Upper lobe of right lung (tissue), 1 donor: ENCODE results near the gene IBSP. TPM values are rescaled to one million over a fixed set of nuclear protein-coding genes. Genes with fewer than 3 reads are reported as not detected.

Source experiments
- ATAC-seq: fragments of 200-7000 bp; cut with Tn5 transposase; one replicate; pipeline ENCODE4 v1.9.1; 2020; ENCODE audit warnings: mild to moderate bottlenecking, moderate library complexity
- DNase-seq: peaks from one replicate; pipeline ENCODE4 v3.0.0-alpha.2; 2020
- H3K27ac ChIP-seq: fragments of 200-600 bp; one replicate; pipeline ENCODE4 v1.8.0; 2022
- H3K27me3 ChIP-seq: fragments of 200-600 bp; one replicate; pipeline ENCODE4 v1.8.0; 2022; ENCODE audit warnings: mild to moderate bottlenecking
- H3K36me3 ChIP-seq: fragments of 200-600 bp; one replicate; pipeline ENCODE4 v1.8.0; 2022
- H3K4me1 ChIP-seq: fragments of 200-600 bp; one replicate; pipeline ENCODE4 v1.8.0; 2022
- H3K4me3 ChIP-seq: fragments of 200-600 bp; one replicate; pipeline ENCODE4 v1.8.0; 2022; ENCODE audit warnings: mild to moderate bottlenecking
- H3K9me3 ChIP-seq: fragments of 200-600 bp; one replicate; pipeline ENCODE4 v1.8.0; 2022
- intact Hi-C: fragments of 100-400 bp; cut with DNase I; formaldehyde crosslinking; loops from one replicate; pipeline ENCODE4 v1.11.0; 2022
- total RNA-seq: library from RNA; stranded (reverse); fragmentation: NEBNext Ultra II Directional; extraction: Animal tissue kit (Norgen Biotek cat#: 25700); gene quantifications from one replicate; pipeline ENCODE4 v1.2.1, GENCODE V29; 2021
- TF ChIP-seq, protein P1 (sequence below): fragments of 200-600 bp; IDR thresholded peaks from one replicate; pipeline ENCODE4 v1.8.0; 2022; ENCODE audit warnings: antibody characterized with exemption
- donor health status: DM: no; HTN: yes; CAD: no; lungs with severe emphysema.

IBSP gene
- total RNA-seq, 1 donor from 2014 or later: not detected

DNA sequence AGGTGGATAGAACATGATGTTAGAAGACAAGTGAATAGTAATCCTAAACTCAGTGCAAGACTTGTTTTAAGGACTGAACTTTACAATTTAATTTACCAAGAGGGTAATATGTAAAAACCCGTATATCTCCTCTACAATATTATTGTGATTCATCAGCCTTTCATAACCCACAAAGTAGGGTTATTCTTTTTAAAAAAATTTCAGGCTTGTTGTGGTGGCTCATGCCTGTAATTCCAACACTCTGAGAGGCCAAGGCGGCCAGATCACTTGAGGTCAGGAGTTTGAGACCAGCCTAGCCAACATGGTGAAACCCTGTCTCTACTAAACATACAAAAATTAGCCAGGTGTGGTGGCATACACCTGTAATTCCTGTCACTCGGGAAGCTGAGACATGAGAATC lies 7.2 kb downstream of the IBSP start:
- intact Hi-C loops: no loop called here
- Histone ChIP-seq H3K4me1 (no peaks in the 10 kb centered on the region), H3K27ac (no peak overlapping the region), H3K9me3 (no peaks in the 10 kb centered on the region), H3K27me3 (no peaks in the 10 kb centered on the region), H3K36me3 (no peaks in the 10 kb centered on the region), H3K4me3 (no peak overlapping the region)
- no peak for ATAC-seq
- DNase-seq: no peak
- TF ChIP-seq, protein P1, sequence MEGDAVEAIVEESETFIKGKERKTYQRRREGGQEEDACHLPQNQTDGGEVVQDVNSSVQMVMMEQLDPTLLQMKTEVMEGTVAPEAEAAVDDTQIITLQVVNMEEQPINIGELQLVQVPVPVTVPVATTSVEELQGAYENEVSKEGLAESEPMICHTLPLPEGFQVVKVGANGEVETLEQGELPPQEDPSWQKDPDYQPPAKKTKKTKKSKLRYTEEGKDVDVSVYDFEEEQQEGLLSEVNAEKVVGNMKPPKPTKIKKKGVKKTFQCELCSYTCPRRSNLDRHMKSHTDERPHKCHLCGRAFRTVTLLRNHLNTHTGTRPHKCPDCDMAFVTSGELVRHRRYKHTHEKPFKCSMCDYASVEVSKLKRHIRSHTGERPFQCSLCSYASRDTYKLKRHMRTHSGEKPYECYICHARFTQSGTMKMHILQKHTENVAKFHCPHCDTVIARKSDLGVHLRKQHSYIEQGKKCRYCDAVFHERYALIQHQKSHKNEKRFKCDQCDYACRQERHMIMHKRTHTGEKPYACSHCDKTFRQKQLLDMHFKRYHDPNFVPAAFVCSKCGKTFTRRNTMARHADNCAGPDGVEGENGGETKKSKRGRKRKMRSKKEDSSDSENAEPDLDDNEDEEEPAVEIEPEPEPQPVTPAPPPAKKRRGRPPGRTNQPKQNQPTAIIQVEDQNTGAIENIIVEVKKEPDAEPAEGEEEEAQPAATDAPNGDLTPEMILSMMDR: no peak

DNA sequence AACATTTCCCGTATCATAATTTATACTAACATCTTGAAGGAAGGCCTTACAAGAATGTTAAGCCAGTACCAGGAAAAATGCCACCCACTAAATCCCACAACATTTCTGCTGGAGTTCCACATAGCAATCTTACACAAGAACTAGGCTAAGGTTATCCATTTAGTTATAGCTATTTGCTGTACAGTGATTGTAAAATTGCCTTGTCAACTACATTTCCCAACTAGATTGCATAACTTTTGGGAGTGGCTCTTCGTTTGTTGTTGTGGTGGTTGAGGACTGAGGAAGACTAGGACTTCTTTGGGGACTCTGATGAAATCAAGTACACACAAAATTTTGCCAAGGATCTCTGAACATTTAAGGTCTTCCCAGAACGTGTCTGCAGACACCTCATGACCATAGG lies 8.0 kb downstream of the IBSP start:
- ATAC-seq: peak; percentile 69
- intact Hi-C loops: no loop called here

DNA sequence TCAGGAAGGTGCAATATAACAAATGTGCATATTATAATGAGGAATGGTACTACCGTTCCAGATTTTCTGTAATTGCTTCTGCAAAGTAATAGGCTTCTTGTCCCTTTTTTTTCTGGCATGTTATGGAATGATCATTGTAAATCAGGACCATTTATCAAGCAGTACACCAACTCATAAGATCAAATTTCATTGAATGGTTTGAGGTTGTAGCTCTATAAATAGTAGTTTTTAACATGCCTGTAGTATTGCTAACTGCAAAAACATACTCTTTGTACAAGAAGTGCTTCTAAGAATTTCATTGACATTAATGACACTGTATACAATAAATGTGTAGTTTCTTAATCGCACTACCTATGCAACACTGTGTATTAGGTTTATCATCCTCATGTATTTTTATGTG lies 12.6 kb downstream of the IBSP start:
- TF ChIP-seq, protein P1: no peak
- ATAC-seq (no peak), DNase-seq (no peak)
- H3K27me3 ChIP-seq: no peaks in the 10 kb centered on the region
- H3K4me1 ChIP-seq: no peaks in the 10 kb centered on the region
- H3K36me3 ChIP-seq: no peaks in the 10 kb centered on the region
- H3K4me3 ChIP-seq: no peak overlapping the region
- intact Hi-C loops: no loop called here
- H3K9me3 ChIP-seq: no peaks in the 10 kb centered on the region
- H3K27ac ChIP-seq: no peak overlapping the region

More for the DNA sequence above, 8.0 kb downstream of the IBSP start:
- TF ChIP-seq, protein P1: no peak
- Histone ChIP-seq H3K4me1 (no peaks in the 10 kb centered on the region), H3K27me3 (no peaks in the 10 kb centered on the region), H3K36me3 (no peaks in the 10 kb centered on the region), H3K9me3 (no peaks in the 10 kb centered on the region), H3K4me3 (no peak overlapping the region), H3K27ac (no peak overlapping the region)
- DNase-seq: no peak

DNA sequence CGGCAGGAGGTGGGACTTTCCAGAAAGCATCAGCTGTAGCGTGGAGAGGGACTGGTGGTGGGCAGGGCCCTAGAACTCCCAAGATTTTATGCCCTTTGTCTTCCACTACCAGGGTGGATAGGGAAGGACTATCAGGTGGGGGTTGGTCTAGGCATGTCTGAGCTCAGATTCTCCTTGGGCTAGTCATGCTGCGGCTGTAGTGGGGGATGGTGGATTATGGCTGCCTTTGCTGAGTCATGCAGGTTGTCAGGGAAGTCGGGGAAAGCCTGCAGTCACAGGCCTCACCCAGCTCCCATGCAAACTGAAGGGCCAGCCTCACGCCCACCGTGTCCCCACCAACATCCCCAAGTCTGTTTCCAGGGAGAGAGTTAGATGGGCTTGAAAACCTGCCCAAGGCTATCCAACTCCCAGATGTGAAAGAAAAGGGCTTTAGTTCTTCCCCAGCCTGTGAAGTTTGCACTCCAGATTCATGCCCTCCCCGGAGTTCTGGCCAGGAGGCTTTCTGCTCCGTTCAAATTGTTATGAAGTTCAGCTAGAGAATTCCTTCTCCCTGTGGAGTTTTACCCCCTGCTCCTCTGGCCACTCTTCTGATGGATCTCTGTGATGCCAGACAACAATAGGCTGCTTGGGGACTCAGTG lies 20.0 kb downstream of the IBSP start:
- H3K27me3 ChIP-seq: no peaks in the 10 kb centered on the region
- no peaks in the 10 kb centered on the region for H3K4me1 ChIP-seq
- H3K4me3 ChIP-seq: no peak overlapping the region
- DNase-seq (no peak), ATAC-seq (no peak)
- intact Hi-C loops: no loop called here
- no peaks in the 10 kb centered on the region for H3K36me3 ChIP-seq
- no peaks in the 10 kb centered on the region for H3K9me3 ChIP-seq
- TF ChIP-seq, protein P1: no peak
- no peak overlapping the region for H3K27ac ChIP-seq

DNA sequence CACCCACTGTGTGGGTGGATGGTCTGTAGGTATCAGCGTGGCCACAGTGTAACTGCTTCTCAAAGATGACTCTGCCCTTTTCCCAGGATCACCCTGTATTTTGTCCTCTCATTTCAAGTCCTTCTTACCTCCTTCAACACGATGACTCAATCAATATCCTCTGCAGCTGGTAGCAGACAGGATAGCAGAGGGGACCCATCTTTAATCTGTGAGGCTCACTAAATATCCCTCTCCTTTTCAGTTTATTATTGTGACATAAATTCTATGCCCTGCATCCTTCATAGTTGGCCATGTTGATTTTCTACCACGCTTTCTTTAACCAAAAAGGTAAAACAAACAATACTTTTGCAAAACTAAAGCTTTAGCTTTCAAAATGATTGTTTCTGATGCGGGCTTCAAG lies 23.8 kb downstream of the IBSP start:
- H3K27me3 ChIP-seq: no peaks in the 10 kb centered on the region
- H3K4me1 ChIP-seq: no peaks in the 10 kb centered on the region
- H3K36me3 ChIP-seq: no peaks in the 10 kb centered on the region
- TF ChIP-seq, protein P1: no peak
- intact Hi-C loops: no loop called here
- H3K27ac ChIP-seq: no peak overlapping the region
- ATAC-seq (no peak), DNase-seq (no peak)
- no peak overlapping the region for H3K4me3 ChIP-seq
- no peaks in the 10 kb centered on the region for H3K9me3 ChIP-seq

DNA sequence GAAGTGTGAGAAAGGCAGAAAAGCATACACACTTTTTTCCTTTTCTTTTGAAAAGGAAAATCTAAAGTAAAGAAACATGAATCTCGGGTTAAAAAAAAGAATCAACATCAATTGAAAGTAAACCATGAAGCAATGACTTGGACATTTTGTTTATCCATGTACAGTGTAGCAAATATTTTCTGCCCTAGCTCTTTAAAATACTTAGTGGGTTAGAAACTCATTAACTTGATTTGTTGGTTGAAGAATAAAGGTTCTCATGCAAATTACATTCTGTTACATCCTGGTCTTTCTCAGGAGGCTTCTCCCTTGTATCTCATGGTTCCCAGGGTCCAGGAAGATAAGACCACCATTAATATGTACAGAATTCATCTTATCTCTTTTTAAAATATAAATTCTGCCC lies 24.4 kb downstream of the IBSP start:
- intact Hi-C loops: no loop called here

More for the DNA sequence above, 24.4 kb downstream of the IBSP start:
- Histone ChIP-seq H3K4me1 (no peaks in the 10 kb centered on the region), H3K27me3 (no peaks in the 10 kb centered on the region), H3K4me3 (no peak overlapping the region), H3K9me3 (no peaks in the 10 kb centered on the region), H3K27ac (no peak overlapping the region), H3K36me3 (no peaks in the 10 kb centered on the region)
- ATAC-seq (no peak), DNase-seq (no peak)
- TF ChIP-seq, protein P1: no peak
